PC-9 (cell line): ENCODE results near the gene DDOST.

Source experiments
- EZH2 ChIP-seq: fragments of 200-600 bp; sonication (generic); IDR thresholded peaks from 2 replicates; pipeline ENCODE4 v1.8.0; 2017; ENCODE audit warnings: antibody characterized with exemption, low read depth
- TF ChIP-seq, protein P1 (sequence below): fragments of 200-600 bp; sonication (generic); conservative IDR thresholded peaks from 2 replicates; pipeline ENCODE4 v1.6.1; 2017; ENCODE audit warnings: mixed run types, antibody characterized with exemption, mild to moderate bottlenecking, moderate library complexity

GRCh38 chr1:20709868-20710267 lies 48.7 kb upstream of the DDOST start:
- TF ChIP-seq EZH2 = no peak
- TF ChIP-seq, protein P1, sequence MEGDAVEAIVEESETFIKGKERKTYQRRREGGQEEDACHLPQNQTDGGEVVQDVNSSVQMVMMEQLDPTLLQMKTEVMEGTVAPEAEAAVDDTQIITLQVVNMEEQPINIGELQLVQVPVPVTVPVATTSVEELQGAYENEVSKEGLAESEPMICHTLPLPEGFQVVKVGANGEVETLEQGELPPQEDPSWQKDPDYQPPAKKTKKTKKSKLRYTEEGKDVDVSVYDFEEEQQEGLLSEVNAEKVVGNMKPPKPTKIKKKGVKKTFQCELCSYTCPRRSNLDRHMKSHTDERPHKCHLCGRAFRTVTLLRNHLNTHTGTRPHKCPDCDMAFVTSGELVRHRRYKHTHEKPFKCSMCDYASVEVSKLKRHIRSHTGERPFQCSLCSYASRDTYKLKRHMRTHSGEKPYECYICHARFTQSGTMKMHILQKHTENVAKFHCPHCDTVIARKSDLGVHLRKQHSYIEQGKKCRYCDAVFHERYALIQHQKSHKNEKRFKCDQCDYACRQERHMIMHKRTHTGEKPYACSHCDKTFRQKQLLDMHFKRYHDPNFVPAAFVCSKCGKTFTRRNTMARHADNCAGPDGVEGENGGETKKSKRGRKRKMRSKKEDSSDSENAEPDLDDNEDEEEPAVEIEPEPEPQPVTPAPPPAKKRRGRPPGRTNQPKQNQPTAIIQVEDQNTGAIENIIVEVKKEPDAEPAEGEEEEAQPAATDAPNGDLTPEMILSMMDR = no peak
